ENCODE results near the gene CMIP. TPM values are rescaled to one million over a fixed set of nuclear protein-coding genes. Genes with fewer than 3 reads are reported as not detected.

The CMIP gene
- total RNA-seq, 1 experiment from 2014 or later = 63.7 TPM

DNA sequence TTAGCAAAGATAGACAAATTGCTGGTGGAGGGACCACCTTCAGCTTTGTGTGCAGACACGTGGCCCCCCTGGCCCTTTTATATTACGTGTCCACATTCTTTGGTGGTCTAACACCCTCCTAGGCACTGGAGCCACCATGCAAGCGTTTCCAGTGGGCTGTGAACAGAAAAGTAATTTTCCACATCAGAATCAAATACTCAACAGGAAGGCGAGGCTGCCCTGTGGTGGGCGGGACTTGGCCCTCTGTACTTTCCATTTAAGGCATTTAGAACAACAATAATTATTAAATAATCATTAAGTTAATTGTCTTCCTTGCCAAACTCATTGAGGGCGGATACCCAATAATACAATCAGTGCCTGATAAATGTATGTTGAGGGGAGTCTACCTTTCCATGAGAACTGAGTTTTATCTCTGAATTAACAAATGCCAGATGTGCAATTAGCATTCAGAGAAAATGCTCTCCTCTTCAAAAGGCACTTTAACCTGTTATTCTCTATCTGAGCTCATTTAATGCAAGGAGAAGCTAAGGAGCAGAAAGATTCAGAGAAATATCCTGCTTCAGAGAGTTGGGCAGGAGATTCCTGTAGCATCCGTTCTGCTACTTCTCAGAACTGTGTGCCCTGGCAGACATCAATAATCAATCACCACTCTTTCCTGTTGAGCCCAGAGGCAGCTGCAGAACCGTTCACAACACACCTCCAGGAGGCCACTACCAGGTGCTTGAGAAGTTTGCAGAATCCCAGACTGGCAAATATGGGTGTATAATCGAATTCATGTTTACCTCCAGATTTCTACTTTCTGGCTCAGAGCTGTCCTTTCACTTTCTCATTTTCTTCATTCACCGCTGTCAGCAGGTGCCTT lies 109.4 kb downstream of the CMIP start:
- CTCF ChIA-PET = no interaction called here

DNA sequence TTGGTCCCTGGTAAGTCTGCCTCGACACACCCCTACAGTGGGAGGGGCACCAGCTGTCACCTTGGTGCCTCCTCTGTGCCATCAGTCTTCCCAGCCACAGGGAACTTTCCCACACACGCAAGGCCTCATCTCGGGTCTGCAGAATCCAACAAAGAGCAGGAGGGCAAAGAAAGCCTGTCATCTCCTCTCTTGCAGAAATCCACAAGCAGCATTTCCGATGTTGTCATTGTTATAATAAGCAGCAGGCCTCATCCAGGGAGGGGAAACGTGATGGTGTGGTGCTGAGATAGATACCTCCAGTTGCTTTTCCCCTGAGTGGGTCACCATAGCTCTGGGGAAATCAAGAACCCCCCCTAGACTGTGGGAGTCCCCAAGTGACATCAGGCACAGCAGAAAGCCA lies 110.4 kb downstream of the CMIP start:
- Mint-ChIP-seq H3K4me3 (no peak overlapping the region), H3K27ac (no peak overlapping the region), H3K4me1 (peaks cover 30% of the 10 kb centered on the region), H3K9me3 (no peaks in the 10 kb centered on the region), H3K36me3 (no peaks in the 10 kb centered on the region), H3K27me3 (ENCODE audit: low read depth) (no peaks in the 10 kb centered on the region)
- POLR2A ChIA-PET = no interaction called here
- no peak for ATAC-seq
- no peak for DNase-seq (ENCODE audit: low spot score)
- CTCF ChIA-PET = no interaction called here
- TF ChIP-seq, protein P1, sequence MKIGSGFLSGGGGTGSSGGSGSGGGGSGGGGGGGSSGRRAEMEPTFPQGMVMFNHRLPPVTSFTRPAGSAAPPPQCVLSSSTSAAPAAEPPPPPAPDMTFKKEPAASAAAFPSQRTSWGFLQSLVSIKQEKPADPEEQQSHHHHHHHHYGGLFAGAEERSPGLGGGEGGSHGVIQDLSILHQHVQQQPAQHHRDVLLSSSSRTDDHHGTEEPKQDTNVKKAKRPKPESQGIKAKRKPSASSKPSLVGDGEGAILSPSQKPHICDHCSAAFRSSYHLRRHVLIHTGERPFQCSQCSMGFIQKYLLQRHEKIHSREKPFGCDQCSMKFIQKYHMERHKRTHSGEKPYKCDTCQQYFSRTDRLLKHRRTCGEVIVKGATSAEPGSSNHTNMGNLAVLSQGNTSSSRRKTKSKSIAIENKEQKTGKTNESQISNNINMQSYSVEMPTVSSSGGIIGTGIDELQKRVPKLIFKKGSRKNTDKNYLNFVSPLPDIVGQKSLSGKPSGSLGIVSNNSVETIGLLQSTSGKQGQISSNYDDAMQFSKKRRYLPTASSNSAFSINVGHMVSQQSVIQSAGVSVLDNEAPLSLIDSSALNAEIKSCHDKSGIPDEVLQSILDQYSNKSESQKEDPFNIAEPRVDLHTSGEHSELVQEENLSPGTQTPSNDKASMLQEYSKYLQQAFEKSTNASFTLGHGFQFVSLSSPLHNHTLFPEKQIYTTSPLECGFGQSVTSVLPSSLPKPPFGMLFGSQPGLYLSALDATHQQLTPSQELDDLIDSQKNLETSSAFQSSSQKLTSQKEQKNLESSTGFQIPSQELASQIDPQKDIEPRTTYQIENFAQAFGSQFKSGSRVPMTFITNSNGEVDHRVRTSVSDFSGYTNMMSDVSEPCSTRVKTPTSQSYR (CRISPR knock-in tag; IDR thresholded peaks at IDR 0.05) = no peak
- TF ChIP-seq, protein P2, sequence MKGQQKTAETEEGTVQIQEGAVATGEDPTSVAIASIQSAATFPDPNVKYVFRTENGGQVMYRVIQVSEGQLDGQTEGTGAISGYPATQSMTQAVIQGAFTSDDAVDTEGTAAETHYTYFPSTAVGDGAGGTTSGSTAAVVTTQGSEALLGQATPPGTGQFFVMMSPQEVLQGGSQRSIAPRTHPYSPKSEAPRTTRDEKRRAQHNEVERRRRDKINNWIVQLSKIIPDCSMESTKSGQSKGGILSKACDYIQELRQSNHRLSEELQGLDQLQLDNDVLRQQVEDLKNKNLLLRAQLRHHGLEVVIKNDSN (CRISPR knock-in tag; IDR thresholded peaks at IDR 0.05) = no peak
- TF ChIP-seq SP1 (CRISPR knock-in tag; conservative IDR thresholded peaks at IDR 0.05) = no peak
- TF ChIP-seq, protein P3, sequence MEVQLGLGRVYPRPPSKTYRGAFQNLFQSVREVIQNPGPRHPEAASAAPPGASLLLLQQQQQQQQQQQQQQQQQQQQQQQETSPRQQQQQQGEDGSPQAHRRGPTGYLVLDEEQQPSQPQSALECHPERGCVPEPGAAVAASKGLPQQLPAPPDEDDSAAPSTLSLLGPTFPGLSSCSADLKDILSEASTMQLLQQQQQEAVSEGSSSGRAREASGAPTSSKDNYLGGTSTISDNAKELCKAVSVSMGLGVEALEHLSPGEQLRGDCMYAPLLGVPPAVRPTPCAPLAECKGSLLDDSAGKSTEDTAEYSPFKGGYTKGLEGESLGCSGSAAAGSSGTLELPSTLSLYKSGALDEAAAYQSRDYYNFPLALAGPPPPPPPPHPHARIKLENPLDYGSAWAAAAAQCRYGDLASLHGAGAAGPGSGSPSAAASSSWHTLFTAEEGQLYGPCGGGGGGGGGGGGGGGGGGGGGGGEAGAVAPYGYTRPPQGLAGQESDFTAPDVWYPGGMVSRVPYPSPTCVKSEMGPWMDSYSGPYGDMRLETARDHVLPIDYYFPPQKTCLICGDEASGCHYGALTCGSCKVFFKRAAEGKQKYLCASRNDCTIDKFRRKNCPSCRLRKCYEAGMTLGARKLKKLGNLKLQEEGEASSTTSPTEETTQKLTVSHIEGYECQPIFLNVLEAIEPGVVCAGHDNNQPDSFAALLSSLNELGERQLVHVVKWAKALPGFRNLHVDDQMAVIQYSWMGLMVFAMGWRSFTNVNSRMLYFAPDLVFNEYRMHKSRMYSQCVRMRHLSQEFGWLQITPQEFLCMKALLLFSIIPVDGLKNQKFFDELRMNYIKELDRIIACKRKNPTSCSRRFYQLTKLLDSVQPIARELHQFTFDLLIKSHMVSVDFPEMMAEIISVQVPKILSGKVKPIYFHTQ (CRISPR knock-in tag; IDR thresholded peaks at IDR 0.05) = no peak
- no peak for TF ChIP-seq JAZF1 (CRISPR knock-in tag; IDR thresholded peaks at IDR 0.05)
- TF ChIP-seq ZBTB21 (CRISPR knock-in tag; IDR thresholded peaks at IDR 0.05; ENCODE audit: borderline replicate concordance) = no peak
- TF ChIP-seq ZNF263 (CRISPR knock-in tag; IDR thresholded peaks at IDR 0.05; ENCODE audit: low read depth) = no peak
- no peak for TF ChIP-seq TCF7 (CRISPR knock-in tag; IDR thresholded peaks at IDR 0.05; ENCODE audit: low read depth)
- TF ChIP-seq ZNF121 (CRISPR knock-in tag; IDR thresholded peaks at IDR 0.05) = no peak

More for the DNA sequence above, 109.4 kb downstream of the CMIP start:
- H3K4me1 Mint-ChIP-seq = peaks cover 30% of the 10 kb centered on the region
- no peaks in the 10 kb centered on the region for H3K9me3 Mint-ChIP-seq
- no peak for DNase-seq (ENCODE audit: low spot score)
- peak; percentile 15; the same call in 1 of the 2 replicates for ATAC-seq
- H3K27me3 Mint-ChIP-seq (ENCODE audit: low read depth) = no peaks in the 10 kb centered on the region
- H3K27ac Mint-ChIP-seq = peak overlapping the region; percentile 74
- H3K4me3 Mint-ChIP-seq = no peak overlapping the region
- H3K36me3 Mint-ChIP-seq = no peaks in the 10 kb centered on the region
- POLR2A ChIA-PET = no interaction called here
- no peak for TF ChIP-seq HMGA2 (CRISPR knock-in tag; IDR thresholded peaks at IDR 0.05)
- no peak for TF ChIP-seq SP1 (CRISPR knock-in tag; conservative IDR thresholded peaks at IDR 0.05)
- no peak for TF ChIP-seq MXD4 (CRISPR knock-in tag; IDR thresholded peaks at IDR 0.05; ENCODE audit: borderline replicate concordance)
- TF ChIP-seq NFE2L1 (CRISPR knock-in tag; IDR thresholded peaks at IDR 0.05) = no peak
- no peak for TF ChIP-seq GABPB1 (CRISPR knock-in tag; IDR thresholded peaks at IDR 0.05)
- no peak for TF ChIP-seq SOX15 (CRISPR knock-in tag; IDR thresholded peaks at IDR 0.05)
- TF ChIP-seq, protein P4, sequence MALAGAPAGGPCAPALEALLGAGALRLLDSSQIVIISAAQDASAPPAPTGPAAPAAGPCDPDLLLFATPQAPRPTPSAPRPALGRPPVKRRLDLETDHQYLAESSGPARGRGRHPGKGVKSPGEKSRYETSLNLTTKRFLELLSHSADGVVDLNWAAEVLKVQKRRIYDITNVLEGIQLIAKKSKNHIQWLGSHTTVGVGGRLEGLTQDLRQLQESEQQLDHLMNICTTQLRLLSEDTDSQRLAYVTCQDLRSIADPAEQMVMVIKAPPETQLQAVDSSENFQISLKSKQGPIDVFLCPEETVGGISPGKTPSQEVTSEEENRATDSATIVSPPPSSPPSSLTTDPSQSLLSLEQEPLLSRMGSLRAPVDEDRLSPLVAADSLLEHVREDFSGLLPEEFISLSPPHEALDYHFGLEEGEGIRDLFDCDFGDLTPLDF (CRISPR knock-in tag; IDR thresholded peaks at IDR 0.05) = no peak
- TF ChIP-seq, protein P5, sequence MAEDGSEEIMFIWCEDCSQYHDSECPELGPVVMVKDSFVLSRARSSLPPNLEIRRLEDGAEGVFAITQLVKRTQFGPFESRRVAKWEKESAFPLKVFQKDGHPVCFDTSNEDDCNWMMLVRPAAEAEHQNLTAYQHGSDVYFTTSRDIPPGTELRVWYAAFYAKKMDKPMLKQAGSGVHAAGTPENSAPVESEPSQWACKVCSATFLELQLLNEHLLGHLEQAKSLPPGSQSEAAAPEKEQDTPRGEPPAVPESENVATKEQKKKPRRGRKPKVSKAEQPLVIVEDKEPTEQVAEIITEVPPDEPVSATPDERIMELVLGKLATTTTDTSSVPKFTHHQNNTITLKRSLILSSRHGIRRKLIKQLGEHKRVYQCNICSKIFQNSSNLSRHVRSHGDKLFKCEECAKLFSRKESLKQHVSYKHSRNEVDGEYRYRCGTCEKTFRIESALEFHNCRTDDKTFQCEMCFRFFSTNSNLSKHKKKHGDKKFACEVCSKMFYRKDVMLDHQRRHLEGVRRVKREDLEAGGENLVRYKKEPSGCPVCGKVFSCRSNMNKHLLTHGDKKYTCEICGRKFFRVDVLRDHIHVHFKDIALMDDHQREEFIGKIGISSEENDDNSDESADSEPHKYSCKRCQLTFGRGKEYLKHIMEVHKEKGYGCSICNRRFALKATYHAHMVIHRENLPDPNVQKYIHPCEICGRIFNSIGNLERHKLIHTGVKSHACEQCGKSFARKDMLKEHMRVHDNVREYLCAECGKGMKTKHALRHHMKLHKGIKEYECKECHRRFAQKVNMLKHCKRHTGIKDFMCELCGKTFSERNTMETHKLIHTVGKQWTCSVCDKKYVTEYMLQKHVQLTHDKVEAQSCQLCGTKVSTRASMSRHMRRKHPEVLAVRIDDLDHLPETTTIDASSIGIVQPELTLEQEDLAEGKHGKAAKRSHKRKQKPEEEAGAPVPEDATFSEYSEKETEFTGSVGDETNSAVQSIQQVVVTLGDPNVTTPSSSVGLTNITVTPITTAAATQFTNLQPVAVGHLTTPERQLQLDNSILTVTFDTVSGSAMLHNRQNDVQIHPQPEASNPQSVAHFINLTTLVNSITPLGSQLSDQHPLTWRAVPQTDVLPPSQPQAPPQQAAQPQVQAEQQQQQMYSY (CRISPR knock-in tag; IDR thresholded peaks at IDR 0.05) = no peak
- no peak for TF ChIP-seq ZNF416 (CRISPR knock-in tag; IDR thresholded peaks at IDR 0.05)
- TF ChIP-seq, protein P6, sequence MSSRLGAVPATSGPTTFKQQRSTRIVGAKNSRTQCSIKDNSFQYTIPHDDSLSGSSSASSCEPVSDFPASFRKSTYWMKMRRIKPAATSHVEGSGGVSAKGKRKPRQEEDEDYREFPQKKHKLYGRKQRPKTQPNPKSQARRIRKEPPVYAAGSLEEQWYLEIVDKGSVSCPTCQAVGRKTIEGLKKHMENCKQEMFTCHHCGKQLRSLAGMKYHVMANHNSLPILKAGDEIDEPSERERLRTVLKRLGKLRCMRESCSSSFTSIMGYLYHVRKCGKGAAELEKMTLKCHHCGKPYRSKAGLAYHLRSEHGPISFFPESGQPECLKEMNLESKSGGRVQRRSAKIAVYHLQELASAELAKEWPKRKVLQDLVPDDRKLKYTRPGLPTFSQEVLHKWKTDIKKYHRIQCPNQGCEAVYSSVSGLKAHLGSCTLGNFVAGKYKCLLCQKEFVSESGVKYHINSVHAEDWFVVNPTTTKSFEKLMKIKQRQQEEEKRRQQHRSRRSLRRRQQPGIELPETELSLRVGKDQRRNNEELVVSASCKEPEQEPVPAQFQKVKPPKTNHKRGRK (CRISPR knock-in tag; IDR thresholded peaks at IDR 0.05; ENCODE audit: borderline replicate concordance) = no peak
- no peak for TF ChIP-seq NR2C2 (CRISPR knock-in tag; IDR thresholded peaks at IDR 0.05)
- TF ChIP-seq, protein P7, sequence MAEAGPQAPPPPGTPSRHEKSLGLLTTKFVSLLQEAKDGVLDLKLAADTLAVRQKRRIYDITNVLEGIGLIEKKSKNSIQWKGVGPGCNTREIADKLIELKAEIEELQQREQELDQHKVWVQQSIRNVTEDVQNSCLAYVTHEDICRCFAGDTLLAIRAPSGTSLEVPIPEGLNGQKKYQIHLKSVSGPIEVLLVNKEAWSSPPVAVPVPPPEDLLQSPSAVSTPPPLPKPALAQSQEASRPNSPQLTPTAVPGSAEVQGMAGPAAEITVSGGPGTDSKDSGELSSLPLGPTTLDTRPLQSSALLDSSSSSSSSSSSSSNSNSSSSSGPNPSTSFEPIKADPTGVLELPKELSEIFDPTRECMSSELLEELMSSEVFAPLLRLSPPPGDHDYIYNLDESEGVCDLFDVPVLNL (CRISPR knock-in tag; IDR thresholded peaks at IDR 0.05; ENCODE audit: borderline replicate concordance, low read depth) = no peak

All from WTC11 (cell line).